ENCODE measurements around the gene FNDC3B. TPM values are rescaled to one million over a fixed set of nuclear protein-coding genes. Genes with fewer than 3 reads are reported as not detected.
A peak's percentile ranks its signal among the peaks of the same experiment; 100 is the strongest.

Gene FNDC3B
- total RNA-seq, 1 experiment from 2014 or later = 173 TPM

DNA sequence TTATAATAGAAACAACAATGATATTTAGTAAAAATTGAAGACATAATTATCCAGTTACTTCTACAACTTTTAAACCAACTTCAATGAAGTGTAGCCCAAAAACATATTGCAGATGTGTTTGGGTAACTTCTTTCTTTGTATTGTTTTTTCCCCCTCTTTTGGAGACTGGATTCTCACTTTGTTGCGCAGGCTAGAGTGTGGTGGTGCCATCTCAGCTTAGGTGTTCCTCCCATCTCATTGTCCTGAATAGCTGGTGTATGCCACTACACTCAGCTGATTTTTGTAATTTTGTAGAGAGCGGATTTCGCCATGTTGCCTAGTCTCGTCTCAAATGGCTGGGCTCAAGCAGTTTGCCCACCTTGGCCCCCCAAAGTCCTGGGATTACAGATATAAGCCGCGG lies 148.1 kb downstream of the FNDC3B start:
- H3K4me1 ChIP-seq (ENCODE audit: control insufficient read depth, insufficient read depth, low read length) = peaks cover 41% of the 10 kb centered on the region
- no TSS peak for BruUV-seq (replicated peaks)
- in situ Hi-C loops (cut with HindIII; ENCODE audit: low pct_unique_long_range_greater_than_20kb, low sequenced_read_pairs) = no loop called here
- no peak for DNase-seq (ENCODE audit: low read depth, low spot score)
- no peak for TF ChIP-seq SIN3A (IDR thresholded peaks at IDR 0.05; ENCODE audit: borderline replicate concordance, insufficient read depth, low read depth, low read length)
- TF ChIP-seq TCF7L2 (IDR thresholded peaks at IDR 0.05; ENCODE audit: low read depth, low read length) = no peak
- TF ChIP-seq, protein P1, sequence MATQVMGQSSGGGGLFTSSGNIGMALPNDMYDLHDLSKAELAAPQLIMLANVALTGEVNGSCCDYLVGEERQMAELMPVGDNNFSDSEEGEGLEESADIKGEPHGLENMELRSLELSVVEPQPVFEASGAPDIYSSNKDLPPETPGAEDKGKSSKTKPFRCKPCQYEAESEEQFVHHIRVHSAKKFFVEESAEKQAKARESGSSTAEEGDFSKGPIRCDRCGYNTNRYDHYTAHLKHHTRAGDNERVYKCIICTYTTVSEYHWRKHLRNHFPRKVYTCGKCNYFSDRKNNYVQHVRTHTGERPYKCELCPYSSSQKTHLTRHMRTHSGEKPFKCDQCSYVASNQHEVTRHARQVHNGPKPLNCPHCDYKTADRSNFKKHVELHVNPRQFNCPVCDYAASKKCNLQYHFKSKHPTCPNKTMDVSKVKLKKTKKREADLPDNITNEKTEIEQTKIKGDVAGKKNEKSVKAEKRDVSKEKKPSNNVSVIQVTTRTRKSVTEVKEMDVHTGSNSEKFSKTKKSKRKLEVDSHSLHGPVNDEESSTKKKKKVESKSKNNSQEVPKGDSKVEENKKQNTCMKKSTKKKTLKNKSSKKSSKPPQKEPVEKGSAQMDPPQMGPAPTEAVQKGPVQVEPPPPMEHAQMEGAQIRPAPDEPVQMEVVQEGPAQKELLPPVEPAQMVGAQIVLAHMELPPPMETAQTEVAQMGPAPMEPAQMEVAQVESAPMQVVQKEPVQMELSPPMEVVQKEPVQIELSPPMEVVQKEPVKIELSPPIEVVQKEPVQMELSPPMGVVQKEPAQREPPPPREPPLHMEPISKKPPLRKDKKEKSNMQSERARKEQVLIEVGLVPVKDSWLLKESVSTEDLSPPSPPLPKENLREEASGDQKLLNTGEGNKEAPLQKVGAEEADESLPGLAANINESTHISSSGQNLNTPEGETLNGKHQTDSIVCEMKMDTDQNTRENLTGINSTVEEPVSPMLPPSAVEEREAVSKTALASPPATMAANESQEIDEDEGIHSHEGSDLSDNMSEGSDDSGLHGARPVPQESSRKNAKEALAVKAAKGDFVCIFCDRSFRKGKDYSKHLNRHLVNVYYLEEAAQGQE (IDR thresholded peaks at IDR 0.05; ENCODE audit: insufficient read depth in 1 of 2, low read depth in 2 of 2, low read length in 1 of 2) = no peak
- TF ChIP-seq POLR2AphosphoS5 (IDR thresholded peaks at IDR 0.05; ENCODE audit: low read depth, low read length) = no peak
- TF ChIP-seq, protein P2, sequence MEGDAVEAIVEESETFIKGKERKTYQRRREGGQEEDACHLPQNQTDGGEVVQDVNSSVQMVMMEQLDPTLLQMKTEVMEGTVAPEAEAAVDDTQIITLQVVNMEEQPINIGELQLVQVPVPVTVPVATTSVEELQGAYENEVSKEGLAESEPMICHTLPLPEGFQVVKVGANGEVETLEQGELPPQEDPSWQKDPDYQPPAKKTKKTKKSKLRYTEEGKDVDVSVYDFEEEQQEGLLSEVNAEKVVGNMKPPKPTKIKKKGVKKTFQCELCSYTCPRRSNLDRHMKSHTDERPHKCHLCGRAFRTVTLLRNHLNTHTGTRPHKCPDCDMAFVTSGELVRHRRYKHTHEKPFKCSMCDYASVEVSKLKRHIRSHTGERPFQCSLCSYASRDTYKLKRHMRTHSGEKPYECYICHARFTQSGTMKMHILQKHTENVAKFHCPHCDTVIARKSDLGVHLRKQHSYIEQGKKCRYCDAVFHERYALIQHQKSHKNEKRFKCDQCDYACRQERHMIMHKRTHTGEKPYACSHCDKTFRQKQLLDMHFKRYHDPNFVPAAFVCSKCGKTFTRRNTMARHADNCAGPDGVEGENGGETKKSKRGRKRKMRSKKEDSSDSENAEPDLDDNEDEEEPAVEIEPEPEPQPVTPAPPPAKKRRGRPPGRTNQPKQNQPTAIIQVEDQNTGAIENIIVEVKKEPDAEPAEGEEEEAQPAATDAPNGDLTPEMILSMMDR (IDR thresholded peaks at IDR 0.05) = no peak
- H3K27me3 ChIP-seq (ENCODE audit: control insufficient read depth, insufficient read depth, low read length) = no peaks in the 10 kb centered on the region
- CTCF ChIA-PET = no interaction called here
- no peak for ATAC-seq
- H3K36me3 ChIP-seq (ENCODE audit: control insufficient read depth, insufficient read depth, low read length) = no peaks in the 10 kb centered on the region
- intact Hi-C loops (cut with micrococcal nuclease; ENCODE audit: unreplicated experiment) = no loop called here
- H3K27ac ChIP-seq (ENCODE audit: low read length) = 0 out of 2 replicates have a peak overlapping the region, but pooled peaks have one; percentile 14
- H3K4me3 ChIP-seq (ENCODE audit: low read depth in 2 of 2, low read length in 2 of 2) = no peak overlapping the region
- POLR2A ChIA-PET = no interaction called here
- no peaks in the 10 kb centered on the region for H3K9me3 ChIP-seq (ENCODE audit: control insufficient read depth, insufficient read depth, low read depth, low read length)

DNA sequence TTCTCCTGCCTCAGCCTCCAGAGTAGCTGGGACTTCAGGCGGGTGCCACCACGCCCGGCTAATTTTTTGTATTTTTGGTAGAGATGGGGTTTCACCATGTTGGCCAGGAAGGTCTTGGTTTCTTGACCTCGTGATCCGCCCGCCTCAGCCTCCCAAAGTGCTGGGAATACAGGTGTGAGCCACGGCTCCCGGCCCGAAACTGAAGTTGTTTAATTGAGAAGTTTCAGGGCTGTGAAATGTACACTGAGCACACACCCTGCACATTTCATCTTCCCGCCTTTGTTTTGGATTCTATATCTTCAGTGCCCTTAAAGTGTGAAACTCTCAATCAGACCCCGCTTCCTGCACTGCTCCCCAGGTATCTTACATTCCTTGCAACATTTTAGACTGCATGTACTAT lies 149.1 kb downstream of the FNDC3B start:
- no TSS peak for BruUV-seq (replicated peaks)

More for the DNA sequence above, 149.1 kb downstream of the FNDC3B start:
- Histone ChIP-seq H3K4me1 (ENCODE audit: control insufficient read depth, insufficient read depth, low read length) (peaks cover 42% of the 10 kb centered on the region), H3K27me3 (ENCODE audit: control insufficient read depth, insufficient read depth, low read length) (no peaks in the 10 kb centered on the region), H3K27ac (ENCODE audit: low read length) (no peak overlapping the region), H3K36me3 (ENCODE audit: control insufficient read depth, insufficient read depth, low read length) (no peaks in the 10 kb centered on the region), H3K9me3 (ENCODE audit: control insufficient read depth, insufficient read depth, low read depth, low read length) (no peaks in the 10 kb centered on the region), H3K4me3 (ENCODE audit: low read depth in 2 of 2, low read length in 2 of 2) (no peak overlapping the region)
- DNase-seq (ENCODE audit: low read depth, low spot score) = no peak
- CTCF ChIA-PET = no interaction called here
- no peak for ATAC-seq
- intact Hi-C loops (cut with micrococcal nuclease; ENCODE audit: unreplicated experiment) = no loop called here
- TF ChIP-seq, protein P1 (IDR thresholded peaks at IDR 0.05; ENCODE audit: insufficient read depth in 1 of 2, low read depth in 2 of 2, low read length in 1 of 2) = no peak
- TF ChIP-seq, protein P2 (IDR thresholded peaks at IDR 0.05) = no peak
- TF ChIP-seq TCF7L2 (IDR thresholded peaks at IDR 0.05; ENCODE audit: low read depth, low read length) = no peak
- POLR2A ChIA-PET = no interaction called here
- in situ Hi-C loops (cut with HindIII; ENCODE audit: low pct_unique_long_range_greater_than_20kb, low sequenced_read_pairs) = no loop called here
